B cell (primary cell): ENCODE results near the gene UGT1A9.

Source experiments
- CTCF ChIP-seq: fragments of 200-600 bp; IDR thresholded peaks from one replicate; pipeline ENCODE4 v1.8.0; 2022; ENCODE audit warnings: antibody characterized with exemption, mild to moderate bottlenecking
- EZH2 ChIP-seq: IDR thresholded peaks from 2 replicates; pipeline ENCODE4 v1.6.1; 2012; ENCODE audit warnings: borderline replicate concordance, low read depth, mild to moderate bottlenecking, moderate library complexity, low read length; ENCODE audit not compliant: insufficient read depth, poor library complexity, severe bottlenecking

GRCh38 chr2:233761040-233761769 lies 89.5 kb downstream of the UGT1A9 start:
- no peak for TF ChIP-seq EZH2
- TF ChIP-seq CTCF: no peak
